GM18870 (cell line): ENCODE data around the gene PIK3R6.

ENCODE experiments used
- ATAC-seq: cut with Tn5 transposase; IDR thresholded peaks from one replicate; pipeline ENCODE4 v1.9.1; 2021; ENCODE audit warnings: moderate library complexity; ENCODE audit not compliant: unreplicated experiment

PIK3R6 gene

GRCh38 chr17:8855477-8856204 is 11.8 kb downstream of the PIK3R6 start:
- peak; percentile 28 for ATAC-seq

DNA sequence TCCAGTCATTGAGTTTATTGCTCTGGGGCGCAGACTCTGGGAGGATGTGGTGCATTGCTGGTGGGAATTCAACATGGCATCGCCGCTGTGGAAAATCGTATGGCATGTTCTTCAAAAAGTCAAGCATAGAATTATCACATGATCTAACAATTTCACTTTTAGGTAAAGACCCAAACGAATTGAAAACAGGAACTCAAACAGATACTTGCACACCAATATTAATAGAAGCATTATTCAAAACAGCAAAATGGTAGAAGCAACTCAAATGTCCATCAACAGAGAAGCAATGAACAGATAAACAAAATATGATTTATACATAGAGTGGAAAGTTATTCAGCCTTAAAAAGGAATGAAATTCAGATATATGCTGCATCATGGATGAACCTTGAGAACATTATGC is 15.9 kb downstream of the PIK3R6 start:
- ATAC-seq, result no peak

DNA sequence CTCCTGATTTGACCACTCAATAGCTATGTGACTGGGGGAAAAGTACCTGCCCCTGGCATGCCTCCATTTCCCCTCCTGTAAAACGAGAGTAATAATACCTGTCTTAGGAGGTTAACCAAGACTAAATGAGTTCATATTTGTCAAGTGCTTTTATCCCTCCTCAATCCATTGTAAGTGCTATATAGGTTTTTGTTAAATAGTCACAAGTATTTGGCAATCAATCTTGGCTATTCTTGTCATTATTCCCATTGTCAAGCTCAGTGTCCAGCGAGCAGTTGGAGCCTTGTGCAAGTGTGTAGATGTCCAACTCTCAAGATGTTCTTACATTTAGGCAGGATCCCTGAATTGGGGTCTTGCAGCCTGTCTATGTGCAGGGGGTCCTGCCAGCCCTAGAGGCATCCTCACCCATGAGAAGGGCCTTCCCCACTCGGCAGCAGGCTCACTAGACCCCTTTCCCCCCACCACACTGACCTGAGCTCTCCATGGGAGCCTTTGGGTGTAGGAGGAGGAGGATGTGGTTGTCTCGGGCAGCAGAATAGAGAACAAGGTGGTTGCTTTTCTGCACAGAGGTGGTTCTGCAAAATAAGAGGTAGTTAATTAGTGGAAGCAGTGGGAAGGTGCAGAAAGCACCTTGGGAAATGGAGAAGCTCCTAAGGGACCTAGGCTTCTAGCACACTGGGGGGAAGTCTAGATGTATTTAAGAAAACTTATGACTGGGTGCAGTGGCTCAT is 18.0 kb downstream of the PIK3R6 start:
- no peak for ATAC-seq

- no peak for ATAC-seq
Measured at GRCh38 chr17:8847891-8848290, 19.6 kb downstream of the PIK3R6 start.

GRCh38 chr17:8846768-8847211 is 20.7 kb downstream of the PIK3R6 start:
- ATAC-seq, result no peak

GRCh38 chr17:8844229-8845218 is 22.9 kb downstream of the PIK3R6 start:
- no peak for ATAC-seq

- no peak for ATAC-seq
Measured at GRCh38 chr17:8843344-8843743, 24.1 kb downstream of the PIK3R6 start.

- no peak for ATAC-seq
Measured at GRCh38 chr17:8841844-8842243, 25.6 kb downstream of the PIK3R6 start.

- no peak for ATAC-seq
Measured at GRCh38 chr17:8839410-8839935, 28.0 kb downstream of the PIK3R6 start.

- no peak for ATAC-seq
Measured at GRCh38 chr17:8838551-8839095, 28.9 kb downstream of the PIK3R6 start.

- no peak for ATAC-seq
Measured at GRCh38 chr17:8837563-8838075, 29.9 kb downstream of the PIK3R6 start.

DNA sequence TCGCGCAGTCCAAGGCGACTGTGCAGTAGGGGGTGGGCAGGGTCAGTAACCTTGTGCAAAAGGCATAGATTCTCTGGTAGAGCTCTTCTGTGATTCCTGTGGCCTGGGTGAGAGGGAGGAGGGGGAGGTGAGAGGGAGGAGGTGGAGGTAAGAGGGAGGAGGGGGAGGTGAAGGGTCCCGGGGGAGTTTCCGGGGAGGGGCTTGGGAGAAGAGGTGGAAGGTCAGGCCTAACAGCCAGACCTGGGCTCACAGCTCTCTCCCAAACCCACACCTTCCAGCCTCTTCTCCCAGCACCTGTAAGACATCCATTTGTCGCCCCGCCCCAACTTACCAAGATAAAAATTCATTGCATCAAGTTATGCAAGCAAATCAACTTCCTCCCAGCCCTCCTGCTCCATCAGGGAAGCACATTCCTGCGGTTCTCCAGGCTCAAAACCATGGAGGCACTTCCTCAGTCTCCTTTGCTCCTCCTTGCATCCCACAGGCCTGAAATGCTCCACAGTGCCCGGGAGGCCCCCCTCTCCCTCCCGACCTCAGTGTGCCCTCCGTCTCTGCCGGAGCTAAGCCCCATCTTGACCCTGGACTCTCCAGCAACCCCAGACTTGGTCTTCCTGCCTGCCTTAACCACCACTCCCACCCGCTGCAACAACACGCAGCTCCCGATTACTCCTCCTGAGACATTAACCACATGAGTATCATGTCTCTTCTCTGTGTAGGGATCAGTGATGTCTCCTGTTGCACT is 30.5 kb downstream of the PIK3R6 start:
- ATAC-seq, result no peak

GRCh38 chr17:8835631-8836364 is 31.7 kb downstream of the PIK3R6 start:
- ATAC-seq, result no peak

DNA sequence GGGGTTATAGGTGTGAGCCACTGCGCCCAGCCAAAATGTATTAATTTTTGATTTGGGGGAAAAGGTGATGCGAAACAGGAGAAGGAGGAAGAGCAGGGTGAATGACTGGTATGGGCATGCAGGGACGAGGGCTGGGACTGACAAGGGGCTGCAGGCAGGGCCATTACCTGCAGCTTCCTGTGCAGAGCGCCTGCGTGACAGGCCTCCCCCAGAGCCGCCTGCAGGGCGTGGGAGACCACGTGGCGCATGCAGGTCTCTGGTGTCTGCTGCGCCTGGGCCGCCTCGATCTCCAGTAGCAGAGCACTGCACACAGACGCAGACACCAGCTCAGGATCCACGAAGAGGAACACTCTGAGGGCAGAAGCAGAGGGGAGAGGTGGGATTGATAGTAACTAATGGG is 32.4 kb downstream of the PIK3R6 start:
- no peak for ATAC-seq

GRCh38 chr17:8832711-8833352 is 34.6 kb downstream of the PIK3R6 start:
- no peak for ATAC-seq

DNA sequence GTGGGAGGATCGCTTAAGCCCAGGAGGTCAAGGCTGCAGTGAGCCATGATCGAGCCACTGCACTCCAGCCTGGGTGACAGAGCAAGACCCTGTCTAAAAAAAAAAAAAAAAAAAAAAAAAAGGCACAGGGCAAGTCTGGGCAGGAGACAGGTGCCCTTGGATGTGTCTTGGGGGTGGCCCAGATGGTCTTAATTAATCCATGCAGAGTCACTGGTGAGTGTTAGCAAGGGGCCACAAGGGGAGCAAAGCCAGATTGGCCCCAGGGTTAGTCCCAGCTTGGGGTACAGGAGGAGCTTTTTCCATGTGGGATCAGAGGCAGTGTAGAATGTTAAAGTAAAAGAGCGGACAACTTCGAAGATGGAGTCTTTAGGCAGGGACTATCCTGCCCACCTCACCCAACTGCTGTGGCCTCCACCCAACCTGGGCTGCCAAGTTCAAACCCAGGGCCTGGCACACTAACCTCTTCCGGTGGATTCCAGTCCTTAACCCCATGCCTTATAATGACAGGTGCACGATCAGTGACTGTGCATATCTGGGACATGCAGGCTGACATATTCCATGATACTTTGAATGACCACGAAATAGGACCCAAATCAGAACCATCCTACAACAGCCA is 36.1 kb downstream of the PIK3R6 start:
- no peak for ATAC-seq

- no peak for ATAC-seq
Measured at GRCh38 chr17:8830141-8830540, 37.3 kb downstream of the PIK3R6 start.
